SH-SY5Y (cell line): ENCODE measurements around the gene ASMTL.

Source experiments
- GATA2 ChIP-seq: IDR thresholded peaks from 2 replicates; pipeline ENCODE4 v1.6.1; 2011; ENCODE audit warnings: mild to moderate bottlenecking, low read depth, low read length
- GATA3 ChIP-seq: IDR thresholded peaks from 2 replicates; pipeline ENCODE4 v1.6.1; 2011; ENCODE audit warnings: low read depth, mild to moderate bottlenecking, low read length, moderate library complexity

GRCh38 chrX:1394731-1395501 is 57.8 kb downstream of the ASMTL start:
- TF ChIP-seq GATA2 (no peak), GATA3 (no peak)
